Stimulated activated naive CD4-positive, alpha-beta T cell (primary cell): ENCODE measurements around the gene POM121L2.

Source experiments
- DNase-seq, 6 experiments: peaks; one replicate each; lab custom pipeline; 2025; lab: John Stamatoyannopoulos, UW

Gene POM121L2

DNA sequence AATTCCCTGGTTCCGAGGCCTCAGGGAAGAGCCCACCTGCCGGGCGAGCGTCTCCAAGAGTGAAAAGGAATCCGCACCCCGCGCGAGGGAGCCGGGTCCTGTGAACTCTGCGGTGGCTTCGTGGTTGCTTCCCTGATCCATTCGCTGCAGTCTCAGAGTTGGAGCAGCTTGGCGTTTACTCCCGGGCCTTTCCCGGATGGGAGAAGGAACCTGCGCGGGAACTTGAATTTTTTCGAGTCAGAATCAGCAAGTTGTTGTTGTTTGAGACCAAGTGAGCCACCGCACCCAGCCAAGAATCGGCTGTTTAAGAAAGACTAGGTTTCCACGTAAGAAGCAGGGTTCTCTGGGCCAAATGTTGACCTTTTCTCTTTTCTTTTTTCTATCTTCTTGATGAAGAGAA is 51.7 kb downstream of the POM121L2 start:
- no peak for DNase-seq
